ENCODE measurements around the gene TSPAN14. TPM values are rescaled to one million over a fixed set of nuclear protein-coding genes. Genes with fewer than 3 reads are reported as not detected.

Gene TSPAN14
- total and polyA plus RNA-seq, 2 of the 13 experiments (the other 11 are each of a cell fraction or from before 2014, with no cell fraction given), result 24.1 to 80.6 TPM

GRCh38 chr10:80493522-80494051 lies 39.5 kb downstream of the TSPAN14 start (continued):
- TF ChIP-seq ZBTB40 (IDR thresholded peaks at IDR 0.05) (no peak), ZBTB40 (CRISPR knock-in tag; IDR thresholded peaks at IDR 0.05) (no peak), ZNF143 (CRISPR knock-in tag; IDR thresholded peaks at IDR 0.05) (no peak), POLR2AphosphoS2 (IDR thresholded peaks at IDR 0.05; ENCODE audit: low read depth, low read length) (no peak), FIP1L1 (IDR thresholded peaks at IDR 0.05; ENCODE audit: borderline replicate concordance, insufficient read depth, low read depth, low read length) (no peak), ZSCAN29 (CRISPR knock-in tag; conservative IDR thresholded peaks at IDR 0.05) (no peak), ZNF136 (CRISPR knock-in tag; IDR thresholded peaks at IDR 0.05; ENCODE audit: low read depth) (0 out of 2 replicates have a peak, but pooled peaks have one; percentile 38)
